Mucosa of gallbladder (tissue), 1 donor: ENCODE measurements around the gene SH3BP1. TPM values are rescaled to one million over a fixed set of nuclear protein-coding genes. Genes with fewer than 3 reads are reported as not detected.
"Not testable (repeated sequence)": the region's sequence is repeated elsewhere in the genome, so short reads cannot be mapped to it uniquely, and the experiment has no call there.

Source experiments
- DNase-seq: peaks from one replicate; pipeline ENCODE4 v3.0.0-alpha.2; 2020; ENCODE audit warnings: low spot score
- total RNA-seq: library from RNA; stranded (reverse); gene quantifications from one replicate; pipeline ENCODE4 v1.2.1, GENCODE V29; 2021
- donor health status: DM: no; HTN: no; CAD: no.

The SH3BP1 gene
- total RNA-seq, 1 donor from 2014 or later, result 13.6 TPM

DNA sequence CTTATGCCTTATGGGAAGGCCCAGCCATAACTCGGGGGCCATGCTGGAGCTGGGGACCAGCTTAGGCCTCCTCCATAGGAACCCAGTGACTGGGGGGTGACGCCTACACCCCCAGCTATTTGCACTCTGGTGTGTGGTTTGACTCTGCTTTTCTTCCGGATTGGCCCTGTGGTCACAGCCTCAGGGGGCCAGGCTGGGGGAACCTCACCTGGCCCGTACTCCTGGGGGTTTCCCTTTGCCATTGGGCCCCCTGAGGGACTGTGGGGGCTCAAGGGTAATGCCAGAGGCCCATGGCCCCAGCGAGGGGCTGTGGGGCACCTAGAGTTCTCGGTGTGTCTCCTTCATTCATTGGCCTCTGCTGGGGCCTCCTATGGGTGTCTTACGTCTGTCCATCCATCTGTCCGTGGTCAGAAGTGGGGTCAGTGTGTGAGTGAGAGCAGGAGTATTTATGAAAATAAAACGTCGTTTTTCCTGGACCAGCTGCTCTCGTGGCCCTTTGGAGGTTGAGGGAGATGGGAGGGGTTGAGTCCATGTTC lies 6.3 kb upstream of the SH3BP1 start:
- DNase-seq, result no peak

DNA sequence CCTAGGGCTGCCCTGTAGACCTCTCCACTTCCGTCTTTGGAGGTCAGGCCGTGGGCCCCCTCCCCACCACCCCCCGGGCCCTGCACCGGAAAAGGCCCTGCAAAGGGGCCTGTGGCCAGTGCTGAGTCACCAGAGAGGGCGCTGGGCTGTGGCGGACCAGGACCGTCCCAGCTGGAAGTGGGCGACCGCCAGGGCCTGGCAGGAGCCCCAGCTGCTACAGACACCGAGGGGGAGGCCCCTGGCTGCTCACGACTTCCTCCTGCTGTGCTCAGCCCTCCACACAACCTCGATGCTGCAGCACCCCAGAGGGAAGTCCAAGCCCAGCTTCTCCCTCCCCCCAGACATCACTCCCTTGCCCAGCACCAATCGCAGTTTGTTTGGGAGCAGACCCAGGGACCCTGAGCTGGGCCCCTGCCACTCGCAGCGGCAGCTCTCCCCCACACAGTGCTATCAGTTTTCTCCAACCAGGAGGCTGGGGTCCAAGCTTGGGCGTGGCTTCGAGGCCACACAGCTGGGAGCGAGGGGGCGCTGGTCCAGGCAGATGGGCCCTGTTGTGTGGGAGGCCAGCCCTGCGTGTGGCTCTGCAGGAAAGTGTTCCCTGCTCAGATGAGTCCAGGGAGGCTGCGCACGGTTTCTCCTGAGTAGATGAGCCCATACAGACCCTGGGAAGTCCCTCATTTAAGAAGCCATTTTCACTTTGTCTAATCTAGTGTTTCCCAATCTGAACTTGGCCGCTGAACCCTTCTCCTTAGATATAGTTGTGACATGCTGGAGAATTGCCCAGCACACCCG lies 5.6 kb upstream of the SH3BP1 start:
- peak; percentile 78 for DNase-seq

DNA sequence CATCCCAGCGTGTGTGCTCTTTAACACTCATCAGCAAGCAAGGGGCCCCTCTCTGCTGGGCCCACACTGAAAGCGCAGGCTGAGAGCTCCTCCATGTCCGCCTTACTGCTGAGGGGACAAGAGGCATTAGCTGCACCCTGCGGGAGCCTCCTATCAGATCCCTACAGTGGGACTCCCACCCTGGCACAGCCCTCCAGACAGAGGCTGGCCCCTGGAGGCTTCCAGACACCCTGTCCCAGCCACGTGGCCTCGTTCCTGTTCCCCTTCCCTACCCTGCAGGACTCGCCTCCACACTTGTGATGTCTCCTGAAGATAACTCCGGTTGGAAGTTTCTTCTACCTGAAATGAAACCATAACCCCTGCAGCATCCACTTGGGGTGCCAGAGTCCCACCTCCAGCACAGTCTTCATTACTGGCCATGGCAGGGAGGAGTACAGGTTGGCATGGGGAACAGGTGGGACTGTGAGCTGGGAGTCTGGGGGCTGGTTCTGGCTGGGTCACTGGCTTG lies 5.0 kb upstream of the SH3BP1 start:
- no peak for DNase-seq

DNA sequence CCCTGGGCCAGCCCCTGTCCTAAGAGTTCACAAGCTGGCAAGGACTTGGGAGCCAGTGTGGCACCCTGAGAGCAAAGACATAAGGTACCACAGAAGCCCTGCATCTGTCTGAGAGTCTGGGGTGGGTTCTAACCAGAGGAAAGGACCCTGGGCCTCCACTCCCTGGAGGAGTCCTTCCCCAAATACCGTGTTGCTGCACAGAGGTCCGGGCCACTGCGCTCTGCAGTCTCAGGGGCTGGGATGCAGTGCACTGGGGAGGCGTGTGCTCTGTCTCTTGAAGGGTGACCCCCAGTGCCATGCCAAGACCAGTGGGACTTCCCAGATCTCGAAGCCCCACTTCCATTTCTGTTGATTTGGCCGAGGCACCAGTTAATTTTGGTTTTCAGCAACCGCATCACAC lies 4.3 kb upstream of the SH3BP1 start:
- no peak for DNase-seq

DNA sequence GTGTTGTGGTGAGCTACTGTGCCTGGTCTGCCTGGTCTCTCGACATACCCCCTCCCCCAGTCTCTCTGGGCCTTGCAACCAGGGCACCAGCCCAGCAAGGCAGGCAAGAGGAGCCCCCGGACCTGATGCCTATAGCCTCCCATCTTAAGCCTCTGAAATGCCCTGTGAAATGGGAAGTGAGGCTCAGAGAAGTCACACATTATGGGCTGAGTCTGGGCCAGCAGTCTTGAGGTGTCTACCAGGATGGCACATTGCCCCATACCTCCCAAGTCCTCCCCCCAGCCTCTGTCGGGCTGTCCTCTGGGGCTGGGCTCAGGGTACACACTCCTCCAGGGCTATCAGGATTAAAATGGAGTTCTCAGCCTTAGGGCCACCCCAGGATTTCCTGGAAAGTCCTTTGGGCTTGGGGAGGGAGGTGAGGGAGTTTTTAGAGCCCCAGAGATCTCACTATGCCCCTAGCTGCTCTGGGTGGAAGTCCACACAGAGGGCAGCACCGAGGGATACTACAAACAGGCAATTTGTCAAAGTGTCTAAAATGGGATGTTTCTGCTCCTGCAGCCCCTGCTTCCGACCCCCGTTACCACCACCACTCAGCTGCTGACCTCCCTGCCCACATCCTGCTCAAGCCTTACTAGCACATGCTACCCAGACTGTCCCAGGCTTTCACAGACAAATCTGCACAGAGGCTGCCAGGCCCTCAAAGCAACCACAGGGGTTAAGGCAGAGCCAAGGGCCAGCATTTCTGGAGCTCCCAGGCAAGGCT lies 3.1 kb upstream of the SH3BP1 start:
- DNase-seq, result no peak

DNA sequence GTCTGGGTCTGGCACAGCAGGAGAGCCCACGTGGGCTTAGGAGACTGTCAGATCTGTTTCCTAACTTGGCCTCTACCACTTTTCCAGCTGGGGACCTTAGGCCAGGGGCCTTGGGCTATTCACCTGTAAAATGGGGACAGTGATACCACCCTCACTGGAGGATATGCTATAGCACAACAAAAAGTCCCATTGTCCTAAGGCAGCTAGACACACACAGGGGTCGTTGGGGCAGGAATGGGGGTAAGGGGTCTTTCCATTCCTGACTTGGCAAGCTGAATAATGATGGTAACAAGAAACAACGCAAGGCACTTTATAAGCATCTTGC lies 2.6 kb upstream of the SH3BP1 start:
- DNase-seq, result no peak

DNA sequence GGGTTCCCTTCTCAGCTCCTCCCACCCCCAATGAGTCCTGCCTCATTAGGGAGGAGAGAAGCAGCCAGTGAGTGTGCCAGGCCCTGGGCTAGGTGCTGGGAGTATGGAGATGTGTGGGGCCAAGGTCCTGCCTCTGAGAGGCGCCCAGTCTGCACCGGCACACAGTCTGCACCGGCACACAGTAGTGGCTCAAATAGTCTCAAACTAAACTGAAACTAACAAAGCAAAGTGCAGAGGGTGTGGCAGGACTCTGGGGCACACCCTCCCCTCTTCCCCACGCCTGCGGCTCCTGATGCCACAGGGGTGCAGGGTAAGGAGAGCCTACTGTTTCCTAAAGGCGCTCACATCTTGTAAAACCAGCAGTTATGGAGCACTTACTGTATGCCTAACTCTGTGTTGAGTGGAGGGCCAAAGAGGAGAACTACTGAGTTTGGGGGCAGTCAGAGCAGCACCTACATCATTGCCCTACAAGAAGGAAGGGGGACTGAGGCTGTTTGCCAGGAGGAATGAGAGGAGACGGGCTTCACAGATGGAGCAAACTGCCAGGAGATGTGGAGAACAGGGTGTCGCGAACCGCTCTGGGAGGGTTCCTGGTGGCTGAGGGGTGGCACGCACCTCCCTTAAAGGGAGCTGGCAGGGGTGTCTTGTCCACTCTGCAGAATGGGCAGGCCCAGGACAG lies 939 bp upstream of the SH3BP1 start:
- no peak for DNase-seq

DNA sequence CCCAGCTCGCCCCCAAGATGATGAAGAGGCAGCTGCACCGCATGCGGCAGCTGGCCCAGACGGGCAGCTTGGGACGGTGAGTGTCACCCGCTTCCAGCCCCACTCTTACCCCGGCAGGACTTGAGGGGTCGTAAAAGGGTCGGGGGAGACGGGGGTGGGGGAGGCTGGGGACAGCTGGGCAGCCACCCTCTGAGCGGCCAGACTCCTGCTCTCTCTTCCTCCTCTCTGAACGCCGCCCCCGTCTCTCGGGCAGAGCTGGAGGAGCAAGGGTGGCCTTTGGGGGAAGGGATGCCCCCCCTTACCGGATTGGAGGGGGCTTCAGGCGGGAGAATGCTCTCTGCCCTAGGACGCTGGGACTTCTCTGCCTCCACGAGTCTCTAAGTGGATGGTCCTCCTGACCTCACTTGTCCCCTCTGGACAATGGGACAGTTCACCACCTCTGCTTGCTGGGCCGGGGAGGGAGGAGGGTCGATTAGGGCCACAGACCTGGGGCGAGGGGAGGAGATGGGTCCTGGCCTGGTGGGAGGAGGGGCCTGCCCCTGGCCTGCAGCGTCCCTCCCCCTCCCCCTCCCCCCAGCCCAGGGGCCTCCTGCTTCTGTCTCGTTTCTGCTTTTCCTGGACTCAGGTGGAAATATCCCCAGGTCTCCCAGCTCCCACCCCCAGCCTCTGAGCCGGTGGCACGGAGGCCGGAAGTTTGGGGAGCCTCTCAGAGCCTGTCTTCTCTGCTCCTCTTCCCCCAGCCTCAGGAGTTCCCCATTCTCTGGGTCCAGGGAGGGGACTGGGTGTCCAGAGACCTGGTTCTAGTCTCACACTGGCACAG lies 512 bp downstream of the SH3BP1 start:
- DNase-seq, result no peak

DNA sequence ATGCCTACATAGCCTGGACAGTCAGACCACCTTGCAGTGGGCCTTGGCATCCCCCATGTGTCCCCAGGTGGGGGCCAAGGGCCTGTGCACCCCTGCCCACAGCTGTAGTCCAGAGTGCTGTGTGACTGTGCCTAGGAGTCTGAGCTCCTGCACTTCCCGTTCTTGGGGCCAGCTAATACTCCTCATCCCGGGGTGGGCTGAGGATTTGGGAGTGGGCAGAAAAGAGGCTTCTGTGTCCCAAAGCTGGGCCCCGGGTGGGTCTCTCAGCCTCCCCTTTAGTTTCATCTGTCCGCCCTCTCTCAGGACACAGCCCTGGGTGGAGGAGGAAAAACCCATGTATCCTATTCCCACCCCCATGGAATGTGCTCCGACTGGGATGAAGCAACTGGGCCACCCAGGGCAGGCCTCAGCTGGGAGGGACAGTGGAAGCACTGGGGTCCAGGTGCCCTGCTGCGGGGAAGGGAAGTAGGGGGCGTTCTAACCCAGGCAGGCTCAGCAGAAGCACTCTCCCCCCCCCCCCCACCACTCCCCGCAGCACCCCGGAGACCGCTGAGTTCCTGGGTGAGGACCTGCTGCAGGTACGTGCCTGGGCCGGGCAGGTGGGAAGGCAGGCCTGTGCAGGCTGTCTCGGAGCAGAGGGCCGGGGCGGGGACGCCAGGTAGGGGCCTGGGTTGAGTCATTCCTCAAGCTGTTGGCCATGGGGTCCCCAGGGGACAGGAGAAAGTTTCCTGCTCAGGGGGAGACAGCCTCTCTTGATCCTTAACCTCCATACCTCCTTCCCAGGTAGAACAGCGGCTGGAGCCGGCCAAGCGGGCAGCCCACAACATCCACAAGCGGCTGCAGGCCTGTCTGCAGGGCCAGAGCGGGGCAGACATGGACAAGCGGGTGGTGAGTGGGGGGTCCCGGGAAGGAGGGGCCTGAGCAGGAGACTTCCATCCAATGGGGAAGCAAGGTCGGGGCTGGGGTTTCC lies 1.4 kb downstream of the SH3BP1 start:
- DNase-seq, result no peak

DNA sequence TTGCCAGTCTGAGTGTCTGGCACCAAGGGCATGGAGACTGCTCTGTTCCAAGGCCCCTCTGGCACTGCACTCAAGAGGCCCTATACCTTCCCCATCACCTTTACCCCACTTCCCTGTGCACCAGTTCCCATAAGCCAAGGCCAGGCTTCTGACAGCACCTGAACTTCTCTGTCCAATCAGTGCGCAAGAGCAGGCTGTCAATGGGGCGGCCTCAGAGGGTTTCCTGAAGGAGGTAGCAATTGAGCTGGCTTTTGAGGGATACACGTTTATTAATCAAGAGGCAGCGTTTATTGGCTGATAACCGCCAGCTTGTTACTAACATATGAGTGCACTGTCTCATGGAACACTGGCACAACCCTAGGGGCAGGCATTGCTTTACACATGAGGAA lies 2.1 kb downstream of the SH3BP1 start:
- DNase-seq, result no peak

DNA sequence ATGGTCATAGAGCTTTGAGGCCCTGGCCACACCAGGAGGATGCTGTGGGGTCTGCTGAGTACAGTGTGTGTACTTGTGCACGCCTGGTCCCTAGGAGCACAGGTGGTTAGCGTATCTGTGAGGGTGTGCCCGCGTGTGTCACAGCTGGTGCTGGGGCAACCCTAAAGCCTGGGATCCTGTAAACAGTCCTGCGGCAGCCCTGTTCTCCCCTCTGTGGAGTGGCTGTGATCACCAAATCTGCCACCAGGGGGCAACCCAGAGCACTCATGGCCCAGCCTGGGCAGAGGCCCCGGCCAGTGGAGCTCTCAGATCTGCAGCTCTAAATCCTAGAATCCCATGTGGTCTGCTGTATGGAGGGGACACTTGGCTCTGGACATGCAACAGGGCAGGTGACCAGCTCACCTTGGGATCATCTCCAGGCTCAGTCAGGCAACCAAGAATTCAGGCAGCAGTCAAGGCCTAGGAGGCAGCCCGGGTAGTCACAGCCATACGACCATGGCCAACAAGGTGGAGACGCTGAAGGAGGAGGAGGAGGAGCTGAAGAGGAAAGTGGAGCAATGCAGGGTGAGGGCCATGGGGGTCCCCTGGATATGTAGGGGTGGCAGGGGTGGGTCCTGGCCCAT lies 3.9 kb downstream of the SH3BP1 start:
- peak; percentile 86 for DNase-seq

DNA sequence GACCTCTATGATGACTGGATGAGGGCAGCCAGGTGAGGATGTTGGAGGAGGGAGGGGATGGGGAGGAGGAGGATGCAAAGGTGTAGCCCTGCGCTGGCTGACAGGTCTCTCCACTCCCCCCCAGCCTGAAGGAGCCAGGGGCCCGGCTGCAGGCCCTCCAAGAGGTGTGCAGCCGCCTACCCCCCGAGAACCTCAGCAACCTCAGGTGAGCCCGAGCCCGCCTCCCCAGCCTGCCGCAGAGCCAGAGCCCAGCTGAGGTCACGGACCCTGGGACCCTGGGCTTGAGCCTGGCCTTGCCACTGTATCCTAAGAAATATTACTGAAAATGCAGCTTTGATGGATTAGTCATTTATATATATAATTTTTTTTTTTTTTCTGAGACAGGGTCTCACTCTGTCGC lies 7.8 kb downstream of the SH3BP1 start:
- DNase-seq, result no peak

DNA sequence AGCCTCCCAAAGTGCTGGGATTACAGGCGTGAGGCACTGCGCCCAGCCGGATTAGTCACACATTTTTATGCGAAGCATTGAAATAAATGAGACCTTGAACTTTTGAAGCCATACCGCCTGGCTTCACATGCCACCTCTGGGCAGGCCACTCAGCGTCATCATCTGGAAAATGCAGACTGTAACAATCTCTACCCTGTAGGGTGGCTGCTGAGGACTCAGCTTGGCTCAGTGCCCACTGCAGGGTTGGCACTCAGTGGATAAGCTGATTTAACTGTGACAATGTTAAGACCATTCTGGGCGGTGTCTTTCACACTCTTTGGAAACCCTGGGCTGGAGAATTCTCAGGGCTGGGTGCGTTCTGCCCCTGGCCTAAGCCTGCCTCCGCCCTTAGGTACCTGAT lies 8.5 kb downstream of the SH3BP1 start:
- DNase-seq, result peak; percentile 72

DNA sequence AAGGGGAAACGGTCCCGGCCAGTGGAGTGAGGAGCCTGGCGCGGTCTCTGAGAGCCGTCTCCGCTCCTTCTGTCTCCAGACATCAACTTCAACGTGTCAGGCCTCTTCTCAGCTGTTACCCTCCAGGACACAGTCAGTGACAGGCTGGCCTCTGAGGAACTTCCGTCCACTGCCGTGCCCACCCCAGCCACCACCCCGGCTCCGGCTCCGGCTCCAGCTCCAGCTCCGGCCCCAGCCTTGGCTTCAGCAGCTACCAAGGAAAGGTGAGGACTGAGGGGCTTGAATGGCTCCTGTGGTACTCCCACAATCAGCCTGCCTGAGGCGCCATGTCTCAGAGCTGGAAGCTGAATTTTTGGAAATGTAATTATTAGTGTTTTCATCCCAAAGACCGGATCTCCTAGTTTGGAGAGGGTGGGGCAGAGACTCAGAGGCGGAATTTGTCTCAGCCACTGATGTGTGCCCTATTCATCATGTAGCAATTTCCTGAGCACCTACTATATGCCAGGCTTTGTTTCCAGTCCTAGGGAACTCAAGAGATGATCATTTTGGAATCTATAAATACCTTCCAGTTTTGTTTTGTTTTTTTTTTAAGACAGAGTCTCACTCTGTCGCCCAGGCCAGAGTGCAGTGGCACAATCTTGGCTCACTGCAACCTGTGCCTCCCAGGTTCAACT lies 11.1 kb downstream of the SH3BP1 start:
- DNase-seq, result no peak

DNA sequence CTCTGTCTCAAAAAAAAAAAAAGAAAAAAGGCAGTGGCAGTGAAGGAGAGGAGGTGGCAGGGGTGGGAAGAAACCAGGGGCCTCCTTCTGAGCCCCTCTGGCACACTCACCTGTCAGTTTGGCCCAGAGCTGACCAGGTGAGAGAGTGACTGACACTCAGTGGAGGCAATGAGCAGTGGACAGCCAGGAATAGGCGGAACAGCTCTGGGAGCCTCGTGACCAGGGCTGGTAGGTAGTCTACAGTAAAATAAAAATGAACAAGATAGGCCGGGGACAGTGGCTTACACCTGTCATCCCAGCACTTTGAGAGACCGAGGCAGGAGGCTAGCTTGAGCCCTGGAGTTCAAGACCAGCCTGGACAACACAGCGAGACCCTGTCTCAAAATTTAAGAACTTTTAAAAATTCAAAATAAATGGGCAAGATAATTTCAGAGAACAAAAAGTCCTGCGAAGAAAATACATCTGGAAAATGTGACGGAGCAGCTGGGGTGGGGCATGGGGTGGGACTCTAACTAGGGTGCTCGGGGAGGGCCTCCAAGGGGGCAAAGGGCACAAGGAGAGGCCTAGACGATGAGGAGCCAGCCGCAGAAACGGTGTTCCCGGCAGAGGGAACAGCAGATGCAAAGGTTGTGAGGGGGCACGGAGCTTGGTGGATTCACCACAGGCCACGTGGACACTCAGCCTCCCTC lies 15.2 kb downstream of the SH3BP1 start:
- DNase-seq, result no peak

DNA sequence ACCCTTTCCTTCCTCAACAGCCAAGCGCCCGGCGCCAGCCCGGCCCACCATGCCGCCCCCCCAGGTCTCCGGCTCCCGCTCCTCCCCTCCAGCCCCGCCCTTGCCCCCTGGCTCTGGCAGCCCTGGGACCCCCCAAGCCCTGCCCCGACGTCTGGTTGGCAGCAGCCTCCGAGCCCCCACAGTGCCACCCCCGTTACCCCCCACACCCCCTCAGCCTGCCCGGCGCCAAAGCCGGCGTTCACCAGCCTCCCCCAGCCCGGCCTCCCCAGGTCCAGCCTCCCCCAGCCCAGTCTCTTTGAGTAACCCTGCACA lies 15.7 kb downstream of the SH3BP1 start:
- DNase-seq, result no peak

DNA sequence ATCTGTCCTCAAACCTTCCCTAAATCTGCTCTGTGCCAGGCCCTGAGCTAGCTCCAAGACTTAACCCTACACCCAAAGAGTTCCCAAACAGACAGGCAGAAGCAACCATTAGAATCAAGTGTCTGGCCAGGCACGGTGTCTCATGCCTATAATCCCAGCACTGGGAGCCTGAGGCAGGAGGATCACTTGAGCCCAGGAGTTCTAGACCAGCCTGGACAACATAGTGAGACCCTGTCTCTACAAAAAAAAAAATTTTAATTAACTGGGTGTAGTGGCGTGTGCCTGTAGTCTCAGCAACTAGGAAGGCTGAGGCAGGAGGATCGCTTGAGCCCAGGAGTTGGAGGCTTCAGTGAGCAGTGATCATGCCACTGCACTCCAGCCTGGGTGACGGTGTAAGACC lies 17.1 kb downstream of the SH3BP1 start:
- not testable (repeated sequence) for DNase-seq

DNA sequence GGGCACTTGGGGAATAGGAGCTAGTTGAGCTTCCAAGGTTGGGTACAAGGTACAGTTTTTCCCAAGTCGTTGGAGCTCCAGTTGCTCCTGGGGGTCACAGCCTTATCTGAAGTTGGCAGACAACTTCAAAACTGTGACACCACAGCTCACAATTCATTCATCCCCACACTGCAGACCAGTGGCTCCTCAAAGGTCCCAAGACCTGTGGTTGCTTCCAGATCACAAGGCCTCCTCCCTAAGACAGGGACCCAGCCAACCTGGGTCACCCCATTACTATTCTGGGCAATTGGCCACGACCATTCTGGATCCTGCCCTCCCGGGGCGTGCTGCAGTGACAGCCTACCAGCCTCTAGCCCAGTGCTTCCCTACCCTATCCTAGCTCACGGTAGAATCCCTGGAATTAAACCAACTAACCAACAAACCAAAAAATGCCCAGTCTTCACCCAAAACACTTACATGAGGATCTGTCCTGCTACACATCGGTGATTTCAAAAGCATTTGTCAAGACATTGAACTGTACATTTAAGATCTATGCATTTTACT lies 18.2 kb downstream of the SH3BP1 start:
- no peak for DNase-seq
